BLaER1 (cell line): Measurements from ENCODE around the gene SCUBE1.

Experiments
- H3K27ac ChIP-seq: shearing (Covaris generic); formaldehyde crosslinking; 2 replicates; pipeline ENCODE4 v1.8.1; 2022
- H3K27me3 ChIP-seq: shearing (Covaris generic); formaldehyde crosslinking; 2 replicates; pipeline ENCODE4 v1.8.1; 2022
- H3K36me3 ChIP-seq: shearing (Covaris generic); formaldehyde crosslinking; 2 replicates; pipeline ENCODE4 v1.8.1; 2022
- H3K4me1 ChIP-seq: shearing (Covaris generic); formaldehyde crosslinking; 2 replicates; pipeline ENCODE4 v1.8.1; 2022
- H3K4me2 ChIP-seq: shearing (Covaris generic); formaldehyde crosslinking; 2 replicates; pipeline ENCODE4 v1.8.1; 2022
- H3K4me3 ChIP-seq: shearing (Covaris generic); formaldehyde crosslinking; 2 replicates; pipeline ENCODE4 v1.8.1; 2022
- H3K9ac ChIP-seq: shearing (Covaris generic); formaldehyde crosslinking; 2 replicates; pipeline ENCODE4 v1.8.1; 2022
- H3K9me3 ChIP-seq: shearing (Covaris generic); formaldehyde crosslinking; 2 replicates; pipeline ENCODE4 v1.8.1; 2022
- H4K20me1 ChIP-seq: shearing (Covaris generic); formaldehyde crosslinking; 2 replicates; pipeline ENCODE4 v1.8.1; 2022
- Cebpa-rat ChIP-seq: shearing (Covaris generic); IDR thresholded peaks from 2 replicates; pipeline ENCODE4 v1.8.1; 2022

Gene SCUBE1

GRCh38 chr22:43257549-43257948, 85.6 kb downstream of the SCUBE1 start:
- no peaks in the 10 kb centered on the region for H4K20me1 ChIP-seq
- H3K4me3 ChIP-seq, result 0 out of 2 replicates have a peak overlapping the region, but pooled peaks have one; percentile 26
- H3K9ac ChIP-seq, result 0 out of 2 replicates have a peak overlapping the region, but pooled peaks have one; percentile 18
- no peaks in the 10 kb centered on the region for H3K27me3 ChIP-seq
- TF ChIP-seq Cebpa-rat, result no peak
- H3K4me2 ChIP-seq, result peak overlapping the region; percentile 88
- no peaks in the 10 kb centered on the region for H3K36me3 ChIP-seq
- peak overlapping the region; percentile 61 for H3K27ac ChIP-seq
- peaks cover 82% of the 10 kb centered on the region for H3K4me1 ChIP-seq
- H3K9me3 ChIP-seq, result no peaks in the 10 kb centered on the region

- no peak for TF ChIP-seq Cebpa-rat
- Histone ChIP-seq H3K27ac (peak overlapping the region; percentile 61), H3K9me3 (no peaks in the 10 kb centered on the region), H3K9ac (0 out of 2 replicates have a peak overlapping the region, but pooled peaks have one; percentile 18), H3K4me2 (peak overlapping the region; percentile 88), H3K4me1 (peaks cover 77% of the 10 kb centered on the region), H3K4me3 (0 out of 2 replicates have a peak overlapping the region, but pooled peaks have one; percentile 26), H4K20me1 (no peaks in the 10 kb centered on the region), H3K36me3 (no peaks in the 10 kb centered on the region), H3K27me3 (no peaks in the 10 kb centered on the region)
These were observed 86.1 kb downstream of the SCUBE1 start for GRCh38 chr22:43256976-43257545.

- Histone ChIP-seq H3K36me3 (no peaks in the 10 kb centered on the region), H3K27ac (no peak overlapping the region), H3K27me3 (no peaks in the 10 kb centered on the region), H3K9me3 (no peaks in the 10 kb centered on the region), H4K20me1 (no peaks in the 10 kb centered on the region), H3K4me3 (no peak overlapping the region), H3K4me2 (peak overlapping the region; percentile 88), H3K9ac (0 out of 2 replicates have a peak overlapping the region, but pooled peaks have one; percentile 18), H3K4me1 (peaks cover 72% of the 10 kb centered on the region)
- TF ChIP-seq Cebpa-rat, result no peak
These were observed 86.6 kb downstream of the SCUBE1 start for GRCh38 chr22:43256569-43256968.

GRCh38 chr22:43255299-43255698, 87.9 kb downstream of the SCUBE1 start:
- TF ChIP-seq Cebpa-rat, result no peak
- H3K4me3 ChIP-seq, result no peak overlapping the region
- no peaks in the 10 kb centered on the region for H3K27me3 ChIP-seq
- H3K36me3 ChIP-seq, result no peaks in the 10 kb centered on the region
- H3K9ac ChIP-seq, result no peak overlapping the region
- no peak overlapping the region for H3K27ac ChIP-seq
- H3K9me3 ChIP-seq, result no peaks in the 10 kb centered on the region
- H3K4me1 ChIP-seq, result peaks cover 68% of the 10 kb centered on the region
- H4K20me1 ChIP-seq, result no peaks in the 10 kb centered on the region
- H3K4me2 ChIP-seq, result peak overlapping the region; percentile 88

- no peaks in the 10 kb centered on the region for H4K20me1 ChIP-seq
- TF ChIP-seq Cebpa-rat, result no peak
- H3K36me3 ChIP-seq, result no peaks in the 10 kb centered on the region
- no peak overlapping the region for H3K4me3 ChIP-seq
- no peak overlapping the region; the same call in 1 of the 2 replicates for H3K27ac ChIP-seq
- H3K27me3 ChIP-seq, result no peaks in the 10 kb centered on the region
- H3K9ac ChIP-seq, result no peak overlapping the region
- peaks cover 69% of the 10 kb centered on the region for H3K4me1 ChIP-seq
- H3K4me2 ChIP-seq, result no peak overlapping the region
- no peaks in the 10 kb centered on the region for H3K9me3 ChIP-seq
These were observed 89.3 kb downstream of the SCUBE1 start for GRCh38 chr22:43253839-43254238.

GRCh38 chr22:43252319-43252718, 90.9 kb downstream of the SCUBE1 start:
- peaks cover 69% of the 10 kb centered on the region for H3K4me1 ChIP-seq
- no peak overlapping the region for H3K9ac ChIP-seq
- no peak overlapping the region for H3K27ac ChIP-seq
- H3K4me2 ChIP-seq, result no peak overlapping the region
- no peak for TF ChIP-seq Cebpa-rat
- H3K9me3 ChIP-seq, result no peaks in the 10 kb centered on the region
- H3K4me3 ChIP-seq, result no peak overlapping the region
- H4K20me1 ChIP-seq, result no peaks in the 10 kb centered on the region
- no peaks in the 10 kb centered on the region for H3K36me3 ChIP-seq
- H3K27me3 ChIP-seq, result no peaks in the 10 kb centered on the region

- Histone ChIP-seq H3K4me1 (peaks cover 69% of the 10 kb centered on the region), H3K36me3 (no peaks in the 10 kb centered on the region), H3K4me3 (no peak overlapping the region), H3K27me3 (no peaks in the 10 kb centered on the region), H3K9me3 (no peaks in the 10 kb centered on the region), H3K27ac (peak overlapping the region; percentile 55), H4K20me1 (no peaks in the 10 kb centered on the region), H3K9ac (no peak overlapping the region), H3K4me2 (peak overlapping the region; percentile 54)
- no peak for TF ChIP-seq Cebpa-rat
These were observed 93.2 kb downstream of the SCUBE1 start for GRCh38 chr22:43249789-43250471.

- H3K36me3 ChIP-seq, result no peaks in the 10 kb centered on the region
- H3K4me1 ChIP-seq, result peaks cover 79% of the 10 kb centered on the region
- no peak for TF ChIP-seq Cebpa-rat
- H3K4me2 ChIP-seq, result peak overlapping the region; percentile 65
- H3K4me3 ChIP-seq, result no peak overlapping the region
- peak overlapping the region; percentile 82 for H3K27ac ChIP-seq
- 0 out of 2 replicates have a peak overlapping the region, but pooled peaks have one; percentile 53 for H3K9ac ChIP-seq
- no peaks in the 10 kb centered on the region for H3K27me3 ChIP-seq
- no peaks in the 10 kb centered on the region for H3K9me3 ChIP-seq
- no peaks in the 10 kb centered on the region for H4K20me1 ChIP-seq
These were observed 95.5 kb downstream of the SCUBE1 start for GRCh38 chr22:43247546-43248260.

GRCh38 chr22:43246188-43246587, 97.0 kb downstream of the SCUBE1 start:
- no peaks in the 10 kb centered on the region for H4K20me1 ChIP-seq
- peak overlapping the region; percentile 65 for H3K4me2 ChIP-seq
- peak overlapping the region; percentile 82 for H3K27ac ChIP-seq
- H3K4me3 ChIP-seq, result no peak overlapping the region
- peaks cover 84% of the 10 kb centered on the region for H3K4me1 ChIP-seq
- no peaks in the 10 kb centered on the region for H3K36me3 ChIP-seq
- no peak overlapping the region; the same call in 1 of the 2 replicates for H3K9ac ChIP-seq
- no peaks in the 10 kb centered on the region for H3K27me3 ChIP-seq
- no peaks in the 10 kb centered on the region for H3K9me3 ChIP-seq
- TF ChIP-seq Cebpa-rat, result no peak

GRCh38 chr22:43245717-43246116, 97.5 kb downstream of the SCUBE1 start:
- Histone ChIP-seq H3K27me3 (no peaks in the 10 kb centered on the region), H3K9ac (no peak overlapping the region), H3K9me3 (no peaks in the 10 kb centered on the region), H3K4me3 (no peak overlapping the region), H3K36me3 (no peaks in the 10 kb centered on the region), H3K27ac (peak overlapping the region; percentile 82), H3K4me1 (peaks cover 82% of the 10 kb centered on the region), H4K20me1 (no peaks in the 10 kb centered on the region), H3K4me2 (peak overlapping the region; percentile 65)
- no peak for TF ChIP-seq Cebpa-rat
